GM12878 (cell line): ENCODE data around the gene GAR1. TPM values are rescaled to one million over a fixed set of nuclear protein-coding genes. Genes with fewer than 3 reads are reported as not detected.

ENCODE experiments used
- ATAC-seq: fragments of 200-7000 bp; cut with Tn5 transposase; 3 replicates; pipeline ENCODE4 v1.9.1; 2020; ENCODE audit warnings: mild to moderate bottlenecking, moderate library complexity
- BruUV-seq: library from RNA; stranded (reverse); fragments of 400-500 nt; replicated peaks from 2 replicates; lab custom pipeline; 2021; lab: Mats Ljungman, UMichigan
- CTCF ChIA-PET: fragments of 300-600 bp; sonication (Branson Sonifier 250); formaldehyde crosslinking; extraction: SDS; loops from one replicate; lab custom pipeline; 2021; ENCODE audit warnings: inconsistent platforms; lab: Yijun Ruan, JAX
- POLR2A ChIA-PET: fragments of 350-600 bp; formaldehyde crosslinking; extraction: SDS; loops from one replicate; lab custom pipeline; 2021; ENCODE audit warnings: inconsistent platforms; lab: Charles Lee
- RAD21 ChIA-PET: fragments of 300-600 bp; sonication (Branson Sonifier 250); formaldehyde crosslinking; loops from one replicate; lab custom pipeline; 2023; ENCODE audit warnings: antibody characterized with exemption; ENCODE audit not compliant: unreplicated experiment; lab: Charles Lee
- SMC1A ChIA-PET: fragments of 300-600 bp; sonication (Branson Sonifier 250); formaldehyde crosslinking; loops from one replicate; lab custom pipeline; 2023; ENCODE audit not compliant: unreplicated experiment, uncharacterized antibody; lab: Charles Lee
- DNase-seq: peaks from one replicate; pipeline ENCODE4 v3.0.0-alpha.2; 2011; ENCODE audit warnings: low read depth, low spot score
- FAIRE-seq: peaks from 3 replicates; lab custom pipeline; 2011; peaks lifted over from hg19 to GRCh38; lab: Jason Lieb, UNC
- H2AFZ ChIP-seq: 2 replicates; pipeline ENCODE4 v1.6.0; 2011; ENCODE audit warnings: low read depth, low read length, control low read depth; ENCODE audit not compliant: control insufficient read depth
- H3K27ac ChIP-seq: 2 replicates; pipeline ENCODE4 v1.5.1; 2011; ENCODE audit warnings: control low read depth; ENCODE audit not compliant: control insufficient read depth, insufficient read depth
- H3K27me3 ChIP-seq, 2 experiments: replicated peaks in 1 of 2; 2 replicates each; pipeline versions ENCODE4 v1.6.0 to v1.6.1; 2011; ENCODE audit warnings: low read length in 1 of 2; ENCODE audit not compliant: control insufficient read depth in 2 of 2, insufficient read depth in 2 of 2
- H3K36me3 ChIP-seq, 2 experiments: 2 replicates each; pipeline ENCODE4 v1.5.1; 2011; ENCODE audit warnings: low read length in 1 of 2; ENCODE audit not compliant: control insufficient read depth in 2 of 2, insufficient read depth in 2 of 2
- H3K4me1 ChIP-seq: 2 replicates; pipeline ENCODE4 v1.6.1; 2011; ENCODE audit warnings: mild to moderate bottlenecking, low read length, moderate library complexity, mixed read lengths; ENCODE audit not compliant: control insufficient read depth, insufficient read depth
- H3K4me2 ChIP-seq: 2 replicates; pipeline ENCODE4 v1.6.0; 2011; ENCODE audit warnings: control low read depth; ENCODE audit not compliant: control insufficient read depth, insufficient read depth
- H3K4me3 ChIP-seq: fragments of 200-600 bp; sonication (generic); 2 replicates; pipeline ENCODE4 v1.5.1; 2016
- H3K79me2 ChIP-seq: 2 replicates; pipeline ENCODE4 v1.6.0; 2011; ENCODE audit warnings: low read length; ENCODE audit not compliant: control insufficient read depth, insufficient read depth
- H3K9ac ChIP-seq: 2 replicates; pipeline ENCODE4 v1.8.0; 2011; ENCODE audit warnings: low read length, control low read depth, mixed read lengths; ENCODE audit not compliant: control insufficient read depth, insufficient read depth
- H3K9me3 ChIP-seq: replicated peaks from 3 replicates; pipeline ENCODE4 v1.5.1; 2011; ENCODE audit warnings: mild to moderate bottlenecking, low read length; ENCODE audit not compliant: control insufficient read depth, insufficient read depth
- H4K20me1 ChIP-seq: 2 replicates; pipeline ENCODE4 v1.6.0; 2011; ENCODE audit not compliant: control insufficient read depth, insufficient read depth
- CTCF ChIP-seq, 3 experiments: IDR thresholded peaks in 2 of 3; conservative IDR thresholded peaks in 1 of 3; 2 replicates each; pipeline ENCODE4 v1.5.1; 2011; ENCODE audit warnings: low read depth in 3 of 3, low read length in 3 of 3, mild to moderate bottlenecking in 3 of 3, control low read depth in 2 of 3, moderate library complexity in 2 of 3, inconsistent platforms in 1 of 3, mixed read lengths in 1 of 3; ENCODE audit not compliant: control insufficient read depth in 2 of 3, insufficient read depth in 1 of 3; ENCODE audit errors: extremely low read depth in 1 of 3
- IRF4 ChIP-seq: IDR thresholded peaks from 2 replicates; pipeline ENCODE4 v1.6.1; 2011; ENCODE audit warnings: low read depth, low read length
- MYC ChIP-seq: IDR thresholded peaks from 2 replicates; pipeline ENCODE4 v1.6.1; 2011; ENCODE audit warnings: mild to moderate bottlenecking, low read length, moderate library complexity, inconsistent platforms; ENCODE audit not compliant: insufficient read depth, insufficient replicate concordance, insufficient read length, severe bottlenecking
- NFYB ChIP-seq: IDR thresholded peaks from 2 replicates; pipeline ENCODE4 v1.6.1; 2011; ENCODE audit warnings: low read depth, mild to moderate bottlenecking, low read length, improper control_type of control experiment, moderate library complexity; ENCODE audit not compliant: insufficient read depth
- RB1 ChIP-seq: fragments of 450-650 bp; formaldehyde crosslinking; IDR thresholded peaks from 2 replicates; pipeline ENCODE4 v1.6.1; 2017; ENCODE audit warnings: mild to moderate bottlenecking, borderline replicate concordance
- SUPT20H ChIP-seq: IDR thresholded peaks from 2 replicates; pipeline ENCODE4 v1.6.1; 2011; ENCODE audit warnings: low read depth, mild to moderate bottlenecking, low read length, moderate library complexity, borderline replicate concordance; ENCODE audit not compliant: control insufficient read depth
- USF1 ChIP-seq: IDR thresholded peaks from 2 replicates; pipeline ENCODE4 v1.6.1; 2011; ENCODE audit warnings: borderline replicate concordance, low read depth, mild to moderate bottlenecking, moderate library complexity, mixed read lengths, low read length; ENCODE audit not compliant: insufficient read depth; ENCODE audit errors: extremely low read length
- YBX1 ChIP-seq: fragments of 450-650 bp; IDR thresholded peaks from 2 replicates; pipeline ENCODE4 v1.6.1; 2016; ENCODE audit warnings: antibody characterized with exemption
- ZBTB40 ChIP-seq: fragments of 450-650 bp; IDR thresholded peaks from 2 replicates; pipeline ENCODE4 v1.6.1; 2016; ENCODE audit warnings: mild to moderate bottlenecking, moderate library complexity, borderline replicate concordance
- ZNF592 ChIP-seq: fragments of 450-650 bp; IDR thresholded peaks from 2 replicates; pipeline ENCODE4 v1.6.1; 2017; ENCODE audit warnings: mild to moderate bottlenecking, moderate library complexity
- ZSCAN29 ChIP-seq: fragments of 450-650 bp; IDR thresholded peaks from 2 replicates; pipeline ENCODE4 v1.6.1; 2017; ENCODE audit warnings: mild to moderate bottlenecking, moderate library complexity
- WGBS: methylation state at CpG from one replicate; pipeline ENCODE4 v1.1.6; 2016; ENCODE audit warnings: low lambda C conversion rate; ENCODE audit not compliant: insufficient replicate concordance, insufficient coverage; ENCODE audit errors: missing lambda C conversion rate; 5-methylcytosine and 5-hydroxymethylcytosine counted together
- in situ Hi-C: fragments of 300-500 bp; cut with MboI; formaldehyde crosslinking; loops from 9 replicates; pipeline ENCODE4 v1.14.3; 2018; ENCODE audit warnings: mixed read lengths
- intact Hi-C: fragments of 100-400 bp; cut with micrococcal nuclease; formaldehyde crosslinking; loops from one replicate; pipeline ENCODE4 v1.14.2; 2022; ENCODE audit not compliant: unreplicated experiment
- polyA plus RNA-seq, 11 experiments: library from polyadenylated mRNA; depleted of rRNA in 4 of 11; unstranded in 6 of 11; stranded (reverse) in 5 of 11; fragments of >200 nt; fragmentation: Nextera tagmentation in 4 of 11; fragmentation: Illumina TruSeq in 1 of 11; extraction: Ambion mirVana in 4 of 11; extraction: Trizol in 1 of 11; gene quantifications; 1 replicate in 1 of 11; 2 replicates in 10 of 11; pipeline versions ENCODE4 v1.2.1 to v1.2.3, GENCODE V29; 2011 to 2016; ENCODE audit warnings: inconsistent platforms in 2 of 11, missing spikeins in 2 of 11, low read depth in 1 of 11
- total RNA-seq, 4 experiments: library from RNA; depleted of rRNA in 3 of 4; stranded (reverse); fragments of >200 nt in 3 of 4; fragmentation: Illumina TruSeq in 1 of 4; extraction: Trizol in 1 of 4; gene quantifications; 2 replicates each; pipeline versions ENCODE4 v1.2.1 to v1.2.3, GENCODE V29; 2013 to 2021

Gene GAR1
- total and polyA plus RNA-seq, 10 of the 15 experiments (the other 5 are each of a cell fraction or from before 2014, with no cell fraction given), result 11.7 to 76.3 (median 29.8) TPM

GRCh38 chr4:109850601-109851000, 35.0 kb downstream of the GAR1 start:
- in situ Hi-C loops, result no loop called here
- Histone ChIP-seq H3K9ac (no peak overlapping the region), H3K4me2 (no peak overlapping the region), H3K79me2 (no peaks in the 10 kb centered on the region), H3K36me3 (no peaks in the 10 kb centered on the region), H3K9me3 (no peaks in the 10 kb centered on the region), H3K4me3 (no peak overlapping the region), H2AFZ (no peak overlapping the region), H3K4me1 (no peaks in the 10 kb centered on the region), H3K27ac (no peak overlapping the region), H4K20me1 (no peaks in the 10 kb centered on the region), H3K27me3 (no peaks in the 10 kb centered on the region)
- intact Hi-C loops, result no loop called here
- CTCF ChIA-PET, result no interaction called here
- no TSS peak for BruUV-seq
- POLR2A ChIA-PET, result no interaction called here
- 66% methylated on average over 5 of the region's 5 CpGs for WGBS
- DNase-seq (no peak), ATAC-seq (no peak), FAIRE-seq (no peak)
- RAD21 ChIA-PET, result no interaction called here
- SMC1A ChIA-PET, result interaction anchor here (1.2 kb wide), 1 partner anchor 9 kb away, joined by 3 read pairs; no protein-coding TSS in a partner anchor
- TF ChIP-seq RB1, result no peak
- TF ChIP-seq MYC, result no peak
- TF ChIP-seq ZSCAN29, result no peak
- TF ChIP-seq YBX1, result no peak
- no peak for TF ChIP-seq CTCF (IDR thresholded peaks at IDR 0.05 in 2 of 3, conservative IDR thresholded peaks at IDR 0.05 in 1 of 3; ENCODE audit: control insufficient read depth in 2 of 3, extremely low read depth in 1 of 3, insufficient read depth in 1 of 3, low read depth in 3 of 3, low read length in 3 of 3)
- no peak for TF ChIP-seq IRF4
- TF ChIP-seq NFYB, result no peak
- no peak for TF ChIP-seq ZBTB40
- no peak for TF ChIP-seq ZNF592
- TF ChIP-seq SUPT20H, result no peak
- no peak for TF ChIP-seq USF1
